Cardiac fibroblast (primary cell): ENCODE data around the gene ANO10.

Experiments
- DNase-seq, 2 donors: peaks; one replicate each; pipeline versions ENCODE4 v3.0.0 to v3.0.0-alpha.2; 2010; ENCODE audit warnings: low read depth in 2 of 2
- H3K4me3 ChIP-seq, 2 donors: replicated peaks in 1 of 2; 1 replicate in 1 of 2; 2 replicates in 1 of 2; pipeline ENCODE4 v1.5.1; 2011; ENCODE audit warnings: low read depth in 2 of 2, low read length in 2 of 2, mild to moderate bottlenecking in 2 of 2, moderate library complexity in 1 of 2
- TF ChIP-seq, protein P1 (sequence below): IDR thresholded peaks from one replicate; pipeline ENCODE4 v1.5.1; 2011; ENCODE audit warnings: low read depth, mild to moderate bottlenecking, low read length, inconsistent platforms

Gene ANO10

DNA sequence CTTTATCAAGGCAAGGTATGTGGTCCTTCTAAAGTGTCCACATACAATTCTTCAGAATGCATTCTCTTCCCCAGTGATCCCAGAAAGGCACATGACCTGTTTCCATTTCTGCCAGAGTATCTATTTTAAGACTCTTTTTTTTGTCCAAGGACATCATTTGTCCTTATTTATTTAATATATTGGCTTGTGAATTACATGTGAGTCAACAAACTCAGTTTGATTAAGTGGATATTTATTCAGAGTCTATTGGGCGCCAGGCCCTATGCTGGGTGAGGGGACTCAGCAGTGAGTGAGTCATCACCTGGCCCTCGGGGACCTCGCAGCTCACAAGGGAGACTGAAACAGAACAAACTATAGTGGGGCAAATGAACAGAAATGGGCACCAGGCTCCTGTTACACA, 198.7 kb downstream of the ANO10 start:
- TF ChIP-seq, protein P1, sequence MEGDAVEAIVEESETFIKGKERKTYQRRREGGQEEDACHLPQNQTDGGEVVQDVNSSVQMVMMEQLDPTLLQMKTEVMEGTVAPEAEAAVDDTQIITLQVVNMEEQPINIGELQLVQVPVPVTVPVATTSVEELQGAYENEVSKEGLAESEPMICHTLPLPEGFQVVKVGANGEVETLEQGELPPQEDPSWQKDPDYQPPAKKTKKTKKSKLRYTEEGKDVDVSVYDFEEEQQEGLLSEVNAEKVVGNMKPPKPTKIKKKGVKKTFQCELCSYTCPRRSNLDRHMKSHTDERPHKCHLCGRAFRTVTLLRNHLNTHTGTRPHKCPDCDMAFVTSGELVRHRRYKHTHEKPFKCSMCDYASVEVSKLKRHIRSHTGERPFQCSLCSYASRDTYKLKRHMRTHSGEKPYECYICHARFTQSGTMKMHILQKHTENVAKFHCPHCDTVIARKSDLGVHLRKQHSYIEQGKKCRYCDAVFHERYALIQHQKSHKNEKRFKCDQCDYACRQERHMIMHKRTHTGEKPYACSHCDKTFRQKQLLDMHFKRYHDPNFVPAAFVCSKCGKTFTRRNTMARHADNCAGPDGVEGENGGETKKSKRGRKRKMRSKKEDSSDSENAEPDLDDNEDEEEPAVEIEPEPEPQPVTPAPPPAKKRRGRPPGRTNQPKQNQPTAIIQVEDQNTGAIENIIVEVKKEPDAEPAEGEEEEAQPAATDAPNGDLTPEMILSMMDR = no peak
- peak; percentile 26 to 55 for DNase-seq
- H3K4me3 ChIP-seq = no peak overlapping the region

- H3K4me3 ChIP-seq = no peak overlapping the region
- peak; percentile 89 to 90 for DNase-seq
- TF ChIP-seq, protein P1 = no peak
Measured at GRCh38 chr3:43418601-43419272, 203.1 kb downstream of the ANO10 start.

- no peak overlapping the region for H3K4me3 ChIP-seq
- TF ChIP-seq, protein P1 = no peak
- no peak for DNase-seq
Measured at GRCh38 chr3:43417133-43417532, 204.7 kb downstream of the ANO10 start.

GRCh38 chr3:43415088-43415487, 206.7 kb downstream of the ANO10 start:
- DNase-seq = no peak
- TF ChIP-seq, protein P1 = no peak
- no peak overlapping the region for H3K4me3 ChIP-seq

DNA sequence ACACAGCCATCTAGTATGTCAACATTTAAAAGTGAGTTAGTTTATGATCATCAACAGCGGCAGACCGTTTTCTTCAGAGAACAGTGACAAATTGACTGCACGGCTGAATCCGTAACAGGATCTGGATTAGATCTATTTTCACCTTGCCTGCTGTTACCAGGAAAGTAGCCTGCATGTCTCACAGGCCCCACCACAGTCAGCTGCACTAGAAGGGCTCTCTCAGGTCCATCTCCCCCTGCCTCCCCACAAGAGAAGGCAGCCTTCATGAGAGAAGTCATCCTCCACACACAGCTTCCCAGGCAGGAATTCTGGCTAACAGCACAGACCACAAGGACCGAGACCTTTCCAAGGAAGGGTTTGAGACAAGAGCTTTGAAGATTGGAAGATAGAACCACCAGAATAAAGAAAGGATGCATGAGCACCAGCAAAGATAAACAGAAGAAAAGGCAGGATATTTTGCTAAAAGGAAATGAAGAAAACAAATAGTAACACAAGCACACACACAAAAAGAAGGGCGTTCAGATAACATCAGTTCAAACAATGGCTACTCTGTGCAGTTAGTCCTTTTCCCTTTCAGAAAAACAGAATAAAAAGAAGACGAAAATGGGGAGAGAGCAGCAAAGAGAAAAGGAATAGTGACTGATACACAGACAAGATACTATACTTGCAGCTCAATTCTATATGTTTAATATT, 208.0 kb downstream of the ANO10 start:
- peak in 1 of 2 donors; percentile 15 for DNase-seq
- no peak overlapping the region for H3K4me3 ChIP-seq
- TF ChIP-seq, protein P1 = no peak

DNA sequence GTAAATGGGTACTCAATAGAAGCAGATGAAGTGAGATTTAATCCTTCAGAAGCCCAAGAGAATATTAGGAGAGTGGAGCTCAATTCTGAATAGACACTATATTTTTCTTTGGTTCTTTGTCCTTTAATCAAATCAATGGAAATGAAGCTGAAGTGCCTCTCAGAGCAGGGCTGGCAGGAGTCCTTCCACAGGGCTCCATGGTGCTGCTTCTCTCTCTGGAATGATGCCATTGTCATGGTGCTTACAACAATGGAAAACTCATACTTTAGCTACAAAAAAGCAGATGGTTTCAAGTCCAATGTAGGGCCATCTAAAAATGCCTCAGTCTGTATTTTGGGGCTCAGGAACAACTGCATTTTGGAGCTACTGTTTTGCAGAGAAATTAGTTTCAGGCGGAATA, 210.4 kb downstream of the ANO10 start:
- H3K4me3 ChIP-seq = no peak overlapping the region
- TF ChIP-seq, protein P1 = no peak
- no peak for DNase-seq
